UCSD-AML1 (cell line): ENCODE results near the gene RBM5.

Experiments used
- DNase-seq: peaks from one replicate; lab custom pipeline; 2025; ENCODE audit not compliant: unreplicated experiment; lab: John Stamatoyannopoulos, UW

RBM5 gene

GRCh38 chr3:50121072-50122032 is 32.6 kb downstream of the RBM5 start:
- peak; percentile 77 for DNase-seq

- no peak for DNase-seq
Observed at GRCh38 chr3:50122071-50122470, 33.4 kb downstream of the RBM5 start.

GRCh38 chr3:50122661-50123391 is 34.1 kb downstream of the RBM5 start:
- no peak for DNase-seq

GRCh38 chr3:50123394-50124051 is 34.8 kb downstream of the RBM5 start:
- no peak for DNase-seq

GRCh38 chr3:50124052-50124799 is 35.5 kb downstream of the RBM5 start:
- DNase-seq: no peak

GRCh38 chr3:50124800-50125178 is 36.1 kb downstream of the RBM5 start:
- DNase-seq: no peak

- DNase-seq: no peak
Observed at GRCh38 chr3:50125541-50126286, 37.0 kb downstream of the RBM5 start.

GRCh38 chr3:50126287-50127211 is 37.8 kb downstream of the RBM5 start:
- no peak for DNase-seq

GRCh38 chr3:50127251-50127691 is 38.6 kb downstream of the RBM5 start:
- no peak for DNase-seq

GRCh38 chr3:50128001-50128400 is 39.3 kb downstream of the RBM5 start:
- no peak for DNase-seq

GRCh38 chr3:50130436-50130835 is 41.7 kb downstream of the RBM5 start:
- DNase-seq: no peak

- DNase-seq: no peak
Observed at GRCh38 chr3:50132421-50133282, 43.9 kb downstream of the RBM5 start.

GRCh38 chr3:50133283-50133615 is 44.5 kb downstream of the RBM5 start:
- no peak for DNase-seq

GRCh38 chr3:50134367-50134766 is 45.6 kb downstream of the RBM5 start:
- no peak for DNase-seq

GRCh38 chr3:50135964-50136363 is 47.2 kb downstream of the RBM5 start:
- no peak for DNase-seq

- DNase-seq: peak; percentile 49
Observed at GRCh38 chr3:50136714-50137405, 48.1 kb downstream of the RBM5 start.

GRCh38 chr3:50137531-50137930 is 48.8 kb downstream of the RBM5 start:
- DNase-seq: no peak
